Stimulated activated CD8-positive, alpha-beta memory T cell treated with anti-CD3 and anti-CD28 coated beads, Interleukin-12 subunit alpha, Interleukin-12 subunit beta, amount 100 ng/mL, for 24 hours (primary cell): Measurements from ENCODE around the gene KIAA1191.

Source experiments
- DNase-seq: peaks from one replicate; pipeline ENCODE4 v3.0.0-alpha.2; 2020; ENCODE audit errors: extremely low read depth

The KIAA1191 gene

DNA sequence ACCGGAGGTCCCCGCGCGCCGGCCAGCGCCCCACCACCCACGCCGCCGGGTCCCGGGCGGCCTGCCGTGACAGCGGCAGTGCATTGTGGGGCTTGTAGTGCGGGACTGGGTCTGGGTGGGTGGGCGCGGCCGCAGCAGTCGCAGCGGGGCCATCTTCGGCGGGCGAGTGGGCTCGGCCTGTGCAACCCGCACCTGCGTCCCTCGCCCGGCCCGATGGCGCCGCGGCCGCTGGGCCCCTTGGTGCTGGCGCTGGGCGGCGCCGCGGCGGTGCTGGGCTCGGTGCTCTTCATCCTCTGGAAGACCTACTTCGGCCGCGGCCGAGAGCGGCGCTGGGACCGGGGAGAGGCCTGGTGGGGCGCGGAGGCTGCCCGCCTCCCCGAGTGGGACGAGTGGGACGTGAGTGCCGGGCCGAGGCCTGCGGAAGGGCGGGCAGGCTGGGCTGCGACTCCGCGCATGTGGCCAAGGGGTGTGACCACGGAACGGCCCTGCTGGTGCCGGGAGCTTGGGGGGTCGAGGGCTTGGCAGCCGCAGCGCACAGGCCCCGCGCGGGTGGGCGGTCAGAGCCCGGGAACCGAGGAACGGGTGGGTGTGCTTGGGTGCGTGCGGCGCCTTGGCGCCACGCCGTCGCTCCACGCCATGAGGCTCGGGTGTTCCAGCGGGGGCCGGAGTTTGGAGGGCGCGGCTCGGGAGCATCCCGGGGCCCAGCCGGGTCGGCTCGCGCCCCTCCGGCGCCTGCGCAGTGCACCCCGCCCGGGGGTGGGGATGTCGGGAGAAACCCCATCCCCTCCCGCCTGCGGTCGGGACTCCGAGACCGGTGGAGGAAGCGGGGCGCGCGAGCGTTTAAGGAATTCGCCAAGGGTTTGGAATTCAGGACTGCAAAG, 4.0 kb upstream of the KIAA1191 start, which contains the start of gene ARL10:
Gene ARL10, plus strand, starts transcription at position 137 of the 881 bp plus-strand sequence. Its CDS starts 77 bp downstream, at position 214.
- peak; percentile 47 for DNase-seq

DNA sequence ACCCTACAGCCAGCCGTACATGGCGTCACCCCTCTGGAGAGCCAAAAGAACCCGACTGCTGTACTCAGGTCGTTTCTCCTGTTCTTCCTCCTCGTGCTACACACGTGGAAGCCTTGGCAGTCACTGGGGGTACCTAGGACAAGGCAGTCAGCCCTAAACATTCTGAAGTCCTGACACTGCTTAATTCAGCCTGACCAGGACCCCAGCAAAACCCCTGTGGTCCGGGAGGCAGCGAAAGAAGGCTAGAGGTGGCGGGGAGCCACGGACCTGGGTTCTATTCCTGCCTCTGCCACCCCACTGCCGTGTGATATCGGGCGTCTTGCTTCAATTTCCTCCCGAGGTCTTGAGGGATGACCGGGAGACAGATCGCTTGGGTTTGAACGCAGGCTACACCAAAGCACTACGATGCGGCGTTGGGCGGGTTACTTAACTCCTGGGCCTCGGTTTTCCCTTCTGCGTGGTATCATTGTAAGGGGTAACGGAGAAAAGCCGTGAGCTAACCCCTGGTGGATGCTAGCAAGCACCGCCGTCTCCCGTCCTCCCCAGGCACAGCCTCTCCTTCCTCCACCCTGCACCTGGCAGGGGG, 3.3 kb upstream of the KIAA1191 start:
- DNase-seq: no peak

DNA sequence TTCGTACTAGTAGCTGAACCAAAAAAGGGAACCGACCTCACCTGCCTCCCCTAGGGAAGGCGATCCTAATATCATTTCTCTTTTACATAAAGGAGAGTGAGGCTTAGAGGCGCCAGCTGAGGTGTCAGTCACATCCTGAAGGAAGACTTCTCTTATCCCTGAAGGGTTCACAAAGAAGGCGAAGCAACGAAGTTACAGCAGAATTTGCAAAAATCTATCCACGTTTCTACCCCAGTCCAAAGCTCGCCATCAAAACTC, 598 bp upstream of the KIAA1191 start:
- DNase-seq: no peak

DNA sequence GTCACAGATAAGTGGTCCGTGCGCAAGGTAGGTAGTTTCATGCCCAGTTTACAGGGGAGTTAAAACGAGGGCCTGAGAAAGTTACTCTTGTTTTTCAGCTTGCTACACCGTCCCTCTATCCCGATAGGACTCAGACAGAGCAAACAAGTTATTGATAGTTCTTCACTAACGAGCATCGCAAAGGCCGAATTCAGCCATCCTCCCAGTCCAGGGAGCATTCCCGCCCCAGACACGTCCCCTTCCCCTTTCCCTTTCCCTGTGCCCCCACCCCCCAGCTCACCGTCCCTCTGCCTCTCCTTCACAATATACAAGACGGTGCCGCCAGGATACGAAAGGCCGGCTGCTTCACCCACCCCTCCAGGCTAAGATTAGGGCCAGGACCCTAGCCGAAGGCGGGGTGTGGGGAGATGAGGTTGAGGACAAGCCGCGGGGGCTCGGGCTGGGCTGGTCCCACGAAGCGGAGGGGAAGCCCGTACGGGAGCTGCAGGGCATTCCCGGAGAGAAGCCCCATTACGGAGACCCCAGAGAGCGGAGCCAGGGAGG, 599 bp downstream of the KIAA1191 start:
- DNase-seq: no peak

DNA sequence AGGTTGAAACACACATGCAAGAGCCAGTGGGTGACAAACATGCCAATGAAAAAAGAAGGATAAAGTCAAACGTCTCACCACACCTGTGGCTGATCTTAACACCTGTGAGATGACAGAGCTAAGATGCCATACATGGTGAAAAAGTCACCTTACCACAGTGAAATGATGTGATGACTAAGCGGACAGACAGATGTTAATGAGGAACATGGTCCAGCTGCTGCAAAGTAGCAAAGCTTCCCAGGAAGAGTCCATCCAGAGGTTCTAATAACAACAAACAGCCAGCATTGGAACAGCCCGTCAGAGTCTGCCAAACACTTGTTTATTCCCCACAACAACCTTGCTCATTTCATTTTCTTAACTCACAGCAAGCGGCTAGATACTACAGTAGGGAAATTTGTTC, 1.9 kb downstream of the KIAA1191 start:
- no peak for DNase-seq

DNA sequence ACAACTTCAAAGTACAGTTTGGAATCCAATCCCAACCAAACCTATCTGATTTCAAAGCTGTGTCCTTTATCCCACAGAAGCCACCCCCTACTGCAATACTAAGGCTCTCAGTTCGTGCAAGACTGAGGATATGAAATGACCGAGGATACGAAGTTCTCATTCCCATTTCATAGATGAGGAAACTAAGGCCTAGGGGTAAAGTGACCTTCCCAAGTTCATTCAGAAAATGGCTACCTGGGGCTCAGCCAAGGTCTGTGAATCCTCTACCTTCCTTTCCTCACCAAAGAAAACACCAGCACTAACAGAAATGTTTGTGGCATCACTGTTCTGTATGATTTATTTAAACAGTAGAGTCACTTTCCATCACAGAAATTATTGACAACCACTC, 5.4 kb downstream of the KIAA1191 start:
- no peak for DNase-seq

- no peak for DNase-seq
These were observed 6.0 kb downstream of the KIAA1191 start for GRCh38 chr5:176355400-176356178.

- DNase-seq: no peak
These were observed 8.0 kb downstream of the KIAA1191 start for GRCh38 chr5:176353533-176353932.

- DNase-seq: no peak
These were observed 9.3 kb downstream of the KIAA1191 start for GRCh38 chr5:176352116-176352878.

DNA sequence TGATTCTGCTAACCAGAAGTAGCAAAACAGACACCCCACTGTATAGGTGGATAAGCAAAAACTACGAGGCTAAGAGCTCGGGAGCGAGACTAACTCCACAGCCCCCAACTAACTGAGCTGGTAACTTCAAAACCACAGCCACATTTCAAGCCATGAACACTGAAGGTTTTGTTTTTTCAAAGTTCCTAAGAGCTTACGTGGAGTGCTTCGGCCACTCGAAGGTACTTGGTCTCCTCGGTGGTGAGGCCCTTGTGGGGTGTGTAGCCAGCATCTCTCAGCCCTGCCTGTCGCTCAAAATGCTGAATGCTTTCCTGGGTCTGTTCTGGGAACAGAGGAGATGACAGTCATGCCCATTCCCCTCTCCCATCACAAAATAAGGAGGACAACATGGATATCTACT, 11.1 kb downstream of the KIAA1191 start:
- DNase-seq: no peak

DNA sequence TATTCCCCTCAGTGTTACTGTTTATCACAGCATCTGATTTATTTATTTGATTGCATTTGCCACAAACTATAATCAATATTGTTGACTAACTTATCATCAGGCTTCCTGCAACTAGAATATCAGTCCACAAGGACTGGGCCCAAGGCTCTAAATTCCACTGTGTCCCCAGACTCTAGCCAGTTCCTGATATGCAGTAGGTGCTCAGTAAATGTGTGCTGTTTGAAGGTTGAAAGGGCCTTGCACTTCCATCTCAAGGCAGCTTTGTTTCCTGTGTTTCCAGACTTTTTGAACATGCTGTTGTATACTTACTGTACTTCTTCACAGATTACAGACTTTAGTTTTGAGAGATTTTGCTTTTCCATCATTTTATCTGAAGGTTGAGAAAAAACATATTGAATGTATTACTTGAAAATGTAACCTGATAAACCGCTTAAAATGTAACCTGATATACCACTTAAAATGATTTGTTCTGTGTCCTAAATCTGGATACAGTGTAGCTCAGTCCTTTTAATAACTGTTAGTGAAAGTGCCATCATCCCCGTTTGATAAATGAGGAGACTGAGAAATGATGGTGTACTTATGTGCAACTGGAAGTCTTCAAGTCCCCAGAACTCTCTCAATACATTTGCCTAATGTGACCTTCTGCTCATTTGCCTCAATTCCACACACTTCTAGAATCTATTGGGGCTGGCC, 18.7 kb downstream of the KIAA1191 start:
- no peak for DNase-seq

- DNase-seq: no peak
These were observed 19.4 kb downstream of the KIAA1191 start for GRCh38 chr5:176342158-176342483.

DNA sequence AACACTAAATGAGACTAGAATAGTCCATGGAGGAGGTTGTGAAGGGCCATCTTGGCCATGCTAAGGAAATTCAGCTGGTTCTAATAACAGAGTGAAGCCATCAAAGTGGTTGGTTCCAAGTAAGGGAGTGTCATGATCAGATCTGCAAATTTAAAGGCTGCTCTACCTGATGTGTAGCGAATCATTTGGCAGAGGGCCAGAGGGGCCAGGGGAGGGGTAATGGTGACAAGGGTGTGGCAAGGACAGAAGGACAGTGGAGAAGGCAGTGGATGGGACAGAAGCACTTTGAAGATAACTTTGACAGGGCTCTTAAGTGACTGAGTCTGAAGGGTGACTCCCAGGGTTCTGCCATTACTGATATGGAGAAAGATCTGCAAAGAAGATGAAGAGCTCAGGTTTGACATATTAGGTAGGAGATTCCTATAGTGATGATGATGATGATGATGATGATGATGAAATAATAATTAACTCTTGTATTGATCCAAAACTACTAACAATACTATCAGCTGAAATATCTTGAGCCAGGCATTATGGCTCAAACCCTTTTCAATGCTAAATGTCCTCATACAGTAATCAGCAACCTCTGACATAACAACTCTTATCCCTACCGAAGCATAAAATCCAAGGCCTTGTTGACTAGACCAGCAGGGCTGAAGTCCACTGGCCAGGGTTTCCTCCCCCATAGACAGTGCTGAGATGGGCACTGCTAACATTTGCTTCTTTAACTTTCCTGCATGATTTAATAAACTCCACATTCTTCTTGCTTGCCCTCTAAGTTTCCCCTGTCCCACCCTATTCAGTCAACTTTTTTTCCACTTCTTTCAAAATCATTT, 20.0 kb downstream of the KIAA1191 start:
- DNase-seq: no peak

DNA sequence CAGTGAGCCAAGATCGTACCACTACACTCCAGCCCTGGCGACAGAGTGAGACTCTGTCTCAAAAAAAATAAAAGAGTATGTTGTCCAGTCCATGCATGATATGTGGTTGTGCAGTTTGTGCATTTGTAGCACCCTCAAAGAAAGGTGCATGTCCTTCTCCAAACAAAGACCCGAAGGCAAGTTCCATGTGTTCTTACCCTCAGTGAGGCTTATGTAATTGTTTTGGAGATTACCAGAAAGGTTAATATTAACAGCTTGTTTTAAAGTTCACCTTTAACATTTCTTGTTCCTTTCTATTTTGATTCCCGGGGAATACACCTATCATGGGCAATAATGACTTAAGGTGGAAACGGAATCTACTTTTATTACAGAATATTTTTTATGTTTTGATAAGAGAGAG, 22.3 kb downstream of the KIAA1191 start:
- DNase-seq: no peak

DNA sequence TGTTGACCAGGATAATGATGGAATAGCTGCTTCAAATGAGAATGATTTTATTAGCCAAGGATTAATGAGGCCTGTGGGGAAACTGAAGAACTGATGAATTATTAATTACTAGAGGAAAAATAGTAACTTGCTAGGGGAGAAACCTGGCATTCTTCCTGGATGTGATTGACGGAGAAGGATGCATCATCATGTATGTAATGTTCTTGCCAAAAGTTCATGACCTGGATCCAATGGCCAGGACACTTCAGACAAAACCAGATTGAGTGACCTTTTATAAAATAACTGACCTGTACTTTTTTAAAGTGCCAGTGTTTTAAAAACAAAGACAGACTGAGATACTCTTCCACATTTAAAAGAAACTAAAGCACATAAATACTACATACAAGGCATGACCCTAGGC, 23.7 kb downstream of the KIAA1191 start:
- no peak for DNase-seq

DNA sequence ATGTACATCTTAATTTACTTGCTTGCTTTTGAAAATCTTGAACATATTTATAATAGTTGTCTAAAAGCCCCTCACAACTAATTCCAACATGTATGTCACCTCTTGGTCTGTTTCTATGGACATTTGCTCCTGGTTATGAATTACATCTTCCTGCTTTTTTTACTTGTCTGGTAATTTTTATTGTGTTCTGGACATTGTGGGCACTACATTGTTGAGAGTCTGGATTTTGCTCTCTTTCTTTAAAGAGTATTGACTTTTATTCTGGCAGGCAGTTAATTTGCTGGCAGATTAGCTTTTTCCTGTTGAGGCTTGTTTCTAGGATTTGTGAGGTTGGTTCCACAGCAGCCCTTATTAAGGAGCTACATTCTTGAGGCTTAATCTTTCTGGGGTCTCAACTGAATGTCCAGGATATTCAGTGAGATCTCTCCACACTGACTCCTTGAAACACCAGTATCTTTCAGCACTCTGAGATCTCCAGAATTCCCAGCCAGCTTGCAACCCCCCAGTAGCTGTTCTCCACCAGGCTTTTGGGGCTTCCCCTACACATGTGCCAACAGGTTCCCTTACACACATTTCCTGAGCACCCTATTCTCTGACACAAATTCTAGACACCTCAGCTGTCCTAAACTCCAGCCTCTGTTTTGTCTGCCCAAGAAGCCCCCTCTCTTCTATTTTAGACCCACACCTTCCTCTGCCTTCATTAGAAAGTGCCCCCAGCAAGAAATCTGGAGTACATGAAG, 27.4 kb downstream of the KIAA1191 start:
- no peak for DNase-seq

GRCh38 chr5:176320577-176320976, 41.0 kb downstream of the KIAA1191 start:
- DNase-seq: no peak

GRCh38 chr5:176319827-176320554, 41.6 kb downstream of the KIAA1191 start:
- no peak for DNase-seq
